ENCODE measurements around the gene PSTPIP1.

- TF ChIP-seq CTCF (IDR thresholded peaks at IDR 0.05) (no peak), POLR2A (IDR thresholded peaks at IDR 0.05; ENCODE audit: low read depth) (no peak), EP300 (IDR thresholded peaks at IDR 0.05) (no peak)
These were observed 11.1 kb upstream of the PSTPIP1 start for GRCh38 chr15:76983590-76984375.
